Measurements from ENCODE around the gene SAMD4A.

SAMD4A gene

GRCh38 chr14:54647378-54647777 lies 80.5 kb downstream of the SAMD4A start:
- TF ChIP-seq CTCF (IDR thresholded peaks at IDR 0.05; ENCODE audit: insufficient read depth, low read length, missing control alignments) = no peak
- ChIA-PET CTCF (interaction anchor here (1.1 to 2.1 kb wide), 3 partner anchors 81 to 127 kb away, joined by 3 to 6 read pairs (median 4); partner anchors contain the start of gene SAMD4A), POLR2A (no interaction called here)
- no peak overlapping the region for H3K4me3 ChIP-seq (ENCODE audit: low read depth, low read length)
- DNase-seq (ENCODE audit: low read depth, low spot score) = no peak

GRCh38 chr14:54649056-54649455 lies 82.1 kb downstream of the SAMD4A start:
- ChIA-PET CTCF (interaction anchor here (0.8 to 1.3 kb wide), 5 partner anchors 9 to 125 kb away, joined by 3 to 5 read pairs (median 3); partner anchors contain the start of gene SAMD4A), POLR2A (interaction anchor here (0.9 kb wide), 1 partner anchor 83 kb away, joined by 3 read pairs; no protein-coding TSS in a partner anchor)
- H3K4me3 ChIP-seq (ENCODE audit: low read depth, low read length) = no peak overlapping the region
- no peak for DNase-seq (ENCODE audit: low read depth, low spot score)
- no peak for TF ChIP-seq CTCF (IDR thresholded peaks at IDR 0.05; ENCODE audit: insufficient read depth, low read length, missing control alignments)

GRCh38 chr14:54650331-54650958 lies 83.5 kb downstream of the SAMD4A start:
- CTCF ChIA-PET = interaction anchor here (1.0 to 1.3 kb wide), 3 partner anchors 10 to 84 kb away, joined by 3 read pairs; partner anchors contain the start of gene SAMD4A
- DNase-seq (ENCODE audit: low read depth, low spot score) = no peak
- no peak for TF ChIP-seq CTCF (IDR thresholded peaks at IDR 0.05; ENCODE audit: insufficient read depth, low read length, missing control alignments)
- H3K4me3 ChIP-seq (ENCODE audit: low read depth, low read length) = no peak overlapping the region
- POLR2A ChIA-PET = no interaction called here

- no peak for DNase-seq (ENCODE audit: low read depth, low spot score)
- TF ChIP-seq CTCF (IDR thresholded peaks at IDR 0.05; ENCODE audit: insufficient read depth, low read length, missing control alignments) = no peak
- H3K4me3 ChIP-seq (ENCODE audit: low read depth, low read length) = no peak overlapping the region
- ChIA-PET CTCF (interaction anchor here (1.0 to 1.1 kb wide), 2 partner anchors 11 to 84 kb away, joined by 3 read pairs; partner anchors contain the start of gene SAMD4A), POLR2A (no interaction called here)
Observed at GRCh38 chr14:54650959-54651351, 84.0 kb downstream of the SAMD4A start.

GRCh38 chr14:54651649-54652048 lies 84.7 kb downstream of the SAMD4A start:
- POLR2A ChIA-PET = interaction anchor here (0.6 to 1.1 kb wide), 6 partner anchors 12 to 1371 kb away, joined by 3 to 7 read pairs (median 3); partner anchors contain the start of gene SAMD4A
- CTCF ChIA-PET = interaction anchor here (1.0 kb wide), 1 partner anchor 88 kb away, joined by 4 read pairs; no protein-coding TSS in a partner anchor

More at GRCh38 chr14:54651649-54652048, 84.7 kb downstream of the SAMD4A start:
- no peak overlapping the region for H3K4me3 ChIP-seq (ENCODE audit: low read depth, low read length)
- no peak for TF ChIP-seq CTCF (IDR thresholded peaks at IDR 0.05; ENCODE audit: insufficient read depth, low read length, missing control alignments)
- no peak for DNase-seq (ENCODE audit: low read depth, low spot score)

Data from AG04449 (cell line).